Putamen (tissue), 1 donor: ENCODE results near the gene KCNK5.

Experiments
- DNase-seq: peaks from one replicate; pipeline ENCODE4 v3.0.0-alpha.2; 2016; ENCODE audit warnings: low spot score

The KCNK5 gene

GRCh38 chr6:39215640-39216158 lies 13.6 kb downstream of the KCNK5 start:
- DNase-seq, result no peak

GRCh38 chr6:39214846-39215639 lies 14.2 kb downstream of the KCNK5 start:
- no peak for DNase-seq

GRCh38 chr6:39214120-39214813 lies 15.0 kb downstream of the KCNK5 start:
- no peak for DNase-seq

- DNase-seq, result no peak
Measured at GRCh38 chr6:39213195-39213920, 15.9 kb downstream of the KCNK5 start.

GRCh38 chr6:39211183-39211582 lies 18.1 kb downstream of the KCNK5 start:
- no peak for DNase-seq

- no peak for DNase-seq
Measured at GRCh38 chr6:39210450-39210849, 18.8 kb downstream of the KCNK5 start.

- DNase-seq, result no peak
Measured at GRCh38 chr6:39209911-39210310, 19.4 kb downstream of the KCNK5 start.

- DNase-seq, result no peak
Measured at GRCh38 chr6:39209360-39209811, 19.9 kb downstream of the KCNK5 start.

GRCh38 chr6:39208223-39208739 lies 21.0 kb downstream of the KCNK5 start:
- DNase-seq, result no peak

GRCh38 chr6:39207416-39208222 lies 21.7 kb downstream of the KCNK5 start:
- DNase-seq, result no peak

- no peak for DNase-seq
Measured at GRCh38 chr6:39206250-39206721, 23.0 kb downstream of the KCNK5 start.

- DNase-seq, result no peak
Measured at GRCh38 chr6:39204646-39205244, 24.5 kb downstream of the KCNK5 start.

GRCh38 chr6:39204160-39204495 lies 25.1 kb downstream of the KCNK5 start:
- no peak for DNase-seq

- no peak for DNase-seq
Measured at GRCh38 chr6:39203436-39204159, 25.7 kb downstream of the KCNK5 start.

- no peak for DNase-seq
Measured at GRCh38 chr6:39202166-39202565, 27.1 kb downstream of the KCNK5 start.

GRCh38 chr6:39200498-39201020 lies 28.7 kb downstream of the KCNK5 start:
- DNase-seq, result no peak

GRCh38 chr6:39199976-39200375 lies 29.3 kb downstream of the KCNK5 start:
- DNase-seq, result no peak

- DNase-seq, result no peak
Measured at GRCh38 chr6:39199231-39199940, 29.9 kb downstream of the KCNK5 start.

- no peak for DNase-seq
Measured at GRCh38 chr6:39198528-39198927, 30.7 kb downstream of the KCNK5 start.
